GDM1 (cell line): ENCODE measurements around the gene FRAS1.
"Not testable (repeated sequence)": the region's sequence is repeated elsewhere in the genome, so short reads cannot be mapped to it uniquely, and the experiment has no call there.

Source experiments
- DNase-seq: peaks from one replicate; lab custom pipeline; 2025; lab: John Stamatoyannopoulos, UW

FRAS1 gene

DNA sequence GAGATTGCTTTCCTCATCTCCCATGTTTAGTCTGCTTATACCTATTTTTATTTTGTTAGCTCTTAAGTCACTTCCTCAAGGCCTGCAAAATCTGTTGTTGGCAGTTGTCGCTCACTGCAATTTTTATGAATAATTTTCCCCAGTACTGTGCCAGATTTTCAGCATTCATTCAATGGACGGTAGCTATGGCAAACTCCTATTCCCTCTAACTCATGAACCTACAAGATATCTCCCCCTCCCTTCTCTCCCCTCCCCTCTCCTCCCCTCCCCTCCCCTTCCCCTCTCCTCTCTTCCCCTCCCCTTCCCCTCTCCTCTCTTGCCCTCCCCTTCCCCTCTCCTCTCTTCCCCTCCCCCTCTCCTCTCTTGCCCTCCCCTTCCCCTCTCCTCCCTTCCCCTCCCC is 160.4 kb downstream of the FRAS1 start:
- no peak for DNase-seq

DNA sequence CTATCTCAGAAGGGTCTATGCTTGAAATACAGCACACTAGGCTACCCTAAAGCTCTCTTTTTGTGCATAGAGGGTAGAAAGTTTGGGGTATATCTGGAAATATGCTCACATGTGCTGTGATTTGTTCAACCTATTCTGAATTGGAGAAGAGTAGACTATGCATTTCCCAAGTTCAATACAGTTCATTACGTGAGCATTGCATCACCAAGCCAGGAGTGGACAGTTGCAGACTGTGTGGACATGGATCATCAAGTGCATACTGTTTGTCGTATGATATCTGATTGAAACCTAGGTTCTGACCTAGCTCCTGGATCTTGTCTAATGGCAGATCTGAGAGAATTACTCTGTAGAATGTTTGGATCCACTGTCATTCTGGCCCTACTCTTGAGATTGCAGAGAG is 161.1 kb downstream of the FRAS1 start:
- DNase-seq = no peak

- no peak for DNase-seq
These were observed 162.7 kb downstream of the FRAS1 start for GRCh38 chr4:78219825-78220224.

GRCh38 chr4:78220283-78220682 is 163.2 kb downstream of the FRAS1 start:
- no peak for DNase-seq

- no peak for DNase-seq
These were observed 165.6 kb downstream of the FRAS1 start for GRCh38 chr4:78222575-78223186.

DNA sequence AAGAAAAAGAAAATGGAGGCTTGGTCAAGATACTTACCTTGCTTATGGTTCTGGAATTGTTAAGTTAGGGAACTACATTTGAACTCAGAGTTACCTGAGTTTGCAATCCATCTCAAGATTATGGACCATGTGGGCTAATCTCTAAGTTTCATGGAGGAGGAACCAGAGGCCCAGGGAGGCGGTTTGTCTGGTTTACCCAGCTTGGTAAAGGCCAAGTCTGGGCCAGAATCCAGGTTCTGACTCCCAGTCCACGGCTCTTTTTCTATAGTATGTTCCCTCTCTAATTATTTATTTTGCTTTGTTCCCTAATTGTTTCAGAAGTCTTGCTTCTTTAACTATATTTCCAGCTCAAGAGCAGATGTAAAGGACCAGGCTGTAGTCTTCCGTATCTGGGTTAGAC is 168.1 kb downstream of the FRAS1 start:
- no peak for DNase-seq

DNA sequence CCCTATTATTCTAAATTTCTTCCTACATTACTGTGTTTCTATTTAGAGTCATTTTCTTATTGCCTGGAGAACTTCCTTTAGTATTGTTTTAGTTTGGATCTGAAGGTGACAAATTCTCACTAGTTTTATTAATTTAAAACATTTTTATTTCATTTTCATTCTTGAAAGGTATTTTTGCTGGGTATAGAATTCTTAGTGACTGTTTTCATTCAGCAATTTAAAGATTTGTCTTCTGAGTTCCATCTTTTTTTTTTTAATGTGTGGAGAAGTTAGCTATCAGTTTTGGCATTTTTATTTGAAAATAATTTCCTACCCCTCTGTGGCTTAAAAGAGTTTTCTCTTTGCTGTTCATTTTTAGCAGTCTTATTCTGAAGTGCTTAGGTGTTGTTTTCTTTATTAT is 169.2 kb downstream of the FRAS1 start:
- no peak for DNase-seq

- no peak for DNase-seq
These were observed 170.4 kb downstream of the FRAS1 start for GRCh38 chr4:78227411-78228057.

- DNase-seq = no peak
These were observed 178.7 kb downstream of the FRAS1 start for GRCh38 chr4:78235800-78236199.

DNA sequence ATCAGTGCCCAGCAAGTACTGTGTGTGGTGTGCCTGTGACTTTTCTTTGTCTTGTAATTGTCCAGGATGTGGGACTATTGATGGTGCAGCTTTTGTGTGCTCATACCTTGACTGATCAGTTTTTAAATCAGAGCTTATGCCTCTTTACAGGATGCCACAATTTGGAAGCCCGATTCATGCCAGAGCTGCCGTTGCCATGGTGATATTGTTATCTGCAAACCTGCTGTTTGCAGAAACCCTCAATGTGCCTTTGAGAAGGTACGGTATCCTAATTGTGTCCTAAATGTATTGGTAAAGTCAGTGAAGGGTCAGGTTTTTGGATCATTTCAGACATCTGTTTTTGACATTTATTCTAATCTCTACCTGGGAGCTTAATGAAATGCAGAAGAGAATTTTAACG is 180.2 kb downstream of the FRAS1 start:
- no peak for DNase-seq

DNA sequence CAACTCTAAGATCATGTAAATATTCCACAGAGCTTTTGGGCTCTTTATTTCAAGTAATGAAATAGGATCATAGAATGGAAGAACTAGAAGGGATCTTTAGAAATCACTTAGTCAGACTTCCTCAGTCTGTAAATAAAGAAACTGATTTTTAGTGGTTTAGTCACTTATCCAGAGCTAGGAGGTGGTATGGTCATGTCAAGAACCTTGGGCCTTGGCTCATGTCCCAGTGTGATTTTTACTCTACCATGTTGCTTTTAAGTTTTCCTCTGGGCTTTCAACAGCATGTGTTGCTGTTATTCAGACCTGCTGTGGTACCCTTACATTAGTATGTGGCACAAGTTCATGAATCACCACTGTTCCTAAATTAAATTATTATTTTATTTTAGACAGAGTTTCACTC is 184.9 kb downstream of the FRAS1 start:
- DNase-seq = no peak

DNA sequence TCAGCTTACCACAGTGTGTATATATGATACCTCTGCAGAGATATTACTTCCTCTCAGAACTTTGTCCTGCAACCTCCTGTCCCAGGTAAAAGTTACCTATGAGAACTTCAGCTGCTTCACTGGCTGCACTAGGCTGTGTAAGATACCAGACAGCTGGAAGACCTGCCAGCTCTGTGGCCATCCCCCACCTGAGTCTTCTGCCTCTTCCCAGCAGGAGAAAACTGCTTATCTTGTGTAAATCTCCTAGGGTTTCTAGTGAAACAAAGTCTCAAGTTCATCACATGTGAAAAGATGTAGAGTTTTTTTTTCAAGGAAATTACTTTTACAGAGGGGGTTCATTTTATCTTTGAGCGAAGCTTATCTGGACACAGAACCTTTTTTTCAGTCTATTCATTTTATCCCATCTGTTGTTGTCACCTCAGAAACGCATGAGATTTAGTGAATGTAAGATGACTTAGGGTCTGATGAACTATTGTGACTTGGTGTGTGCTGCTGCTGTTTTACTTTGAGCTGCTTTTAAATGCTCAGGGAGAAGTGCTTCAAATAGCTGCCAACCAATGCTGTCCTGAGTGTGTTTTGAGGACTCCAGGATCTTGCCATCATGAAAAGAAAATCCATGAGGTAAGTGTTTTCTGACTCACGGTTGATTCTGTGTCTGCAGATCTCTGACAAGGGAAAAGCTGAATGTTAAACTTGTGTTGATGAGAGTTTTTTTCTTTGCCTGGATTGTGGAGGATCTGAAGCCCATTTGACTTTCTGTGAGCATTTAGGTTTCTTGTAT is 187.8 kb downstream of the FRAS1 start:
- DNase-seq = no peak

DNA sequence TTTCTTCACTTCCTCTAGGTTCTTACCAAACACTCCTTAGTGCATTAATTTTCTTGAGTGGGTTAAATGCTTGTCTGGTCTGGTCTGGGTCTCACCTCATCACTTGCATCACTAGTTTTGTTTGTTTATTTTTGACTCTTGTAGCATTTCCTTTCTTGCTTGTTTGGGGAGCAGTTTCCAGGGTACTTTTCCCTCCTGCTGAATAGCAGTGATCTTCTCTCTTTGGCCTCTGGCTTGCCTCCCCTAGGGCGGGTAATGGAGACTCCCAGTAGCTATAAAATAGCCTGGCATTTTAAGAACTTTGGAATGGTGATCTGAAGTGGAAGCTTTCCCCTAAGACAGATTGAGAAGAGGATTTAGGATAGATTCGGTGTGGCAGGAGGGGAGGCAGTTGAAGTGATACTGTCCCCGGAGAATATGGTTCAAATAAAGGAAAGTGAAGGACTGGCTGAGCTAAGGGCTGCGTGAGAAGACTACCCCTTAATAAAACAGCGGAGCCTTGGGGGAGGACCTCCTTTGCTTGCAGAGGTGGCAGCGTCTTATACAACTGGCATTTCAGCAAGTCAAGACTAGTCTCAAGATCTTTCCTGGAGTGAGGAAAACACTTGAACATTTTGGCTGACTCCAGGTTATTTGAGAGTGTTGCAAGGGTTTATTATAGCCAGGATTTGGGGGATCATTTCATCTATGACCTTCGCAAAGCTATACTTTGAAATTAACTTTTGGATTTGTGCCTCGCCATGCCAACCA is 190.6 kb downstream of the FRAS1 start:
- no peak for DNase-seq

GRCh38 chr4:78250500-78250899 is 193.4 kb downstream of the FRAS1 start:
- DNase-seq = no peak

- DNase-seq = not testable (repeated sequence)
These were observed 195.7 kb downstream of the FRAS1 start for GRCh38 chr4:78252773-78253172.

GRCh38 chr4:78254893-78255292 is 197.8 kb downstream of the FRAS1 start:
- no peak for DNase-seq

- DNase-seq = no peak
These were observed 207.9 kb downstream of the FRAS1 start for GRCh38 chr4:78265006-78265405.

DNA sequence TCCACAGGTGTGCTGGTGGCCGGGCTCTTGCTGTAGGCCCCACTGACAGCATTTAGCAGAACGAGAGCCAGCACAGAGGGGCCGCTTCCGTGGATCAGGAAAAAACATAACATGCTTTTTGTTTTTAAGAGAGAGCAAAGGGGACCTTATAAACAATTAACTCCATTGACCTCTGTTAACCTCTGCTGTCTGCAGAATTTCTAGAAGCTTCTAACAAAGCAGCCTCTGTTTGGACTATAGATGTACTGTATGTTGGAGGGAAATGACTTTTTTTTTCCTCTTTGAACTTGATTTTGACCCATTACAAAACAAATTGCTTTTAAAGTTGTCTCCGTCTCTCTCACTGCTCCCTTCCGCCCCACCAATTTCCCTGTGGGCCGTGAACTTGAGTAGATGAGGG is 210.7 kb downstream of the FRAS1 start:
- DNase-seq = no peak

- no peak for DNase-seq
These were observed 211.5 kb downstream of the FRAS1 start for GRCh38 chr4:78268597-78268996.

DNA sequence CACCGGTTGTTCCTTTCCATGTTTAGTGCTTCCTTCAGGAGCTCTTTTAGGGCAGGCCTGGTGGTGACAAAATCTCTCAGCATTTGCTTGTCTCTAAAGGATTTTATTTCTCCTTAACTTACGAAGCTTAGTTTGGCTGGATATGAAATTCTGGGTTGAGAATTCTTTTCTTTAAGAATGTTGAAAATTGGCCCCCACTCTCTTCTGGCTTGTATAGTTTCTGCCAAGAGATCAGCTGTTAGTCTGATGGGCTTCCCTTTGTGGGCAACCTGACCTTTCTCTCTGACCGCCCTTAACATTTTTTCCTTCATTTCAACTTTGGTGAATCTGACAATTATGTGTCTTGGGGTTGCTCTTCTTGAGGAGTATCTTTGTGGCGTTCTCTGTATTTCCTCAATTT is 218.3 kb downstream of the FRAS1 start:
- not testable (repeated sequence) for DNase-seq

- no peak for DNase-seq
These were observed 229.2 kb downstream of the FRAS1 start for GRCh38 chr4:78286281-78286680.

- no peak for DNase-seq
These were observed 231.2 kb downstream of the FRAS1 start for GRCh38 chr4:78288327-78288726.

DNA sequence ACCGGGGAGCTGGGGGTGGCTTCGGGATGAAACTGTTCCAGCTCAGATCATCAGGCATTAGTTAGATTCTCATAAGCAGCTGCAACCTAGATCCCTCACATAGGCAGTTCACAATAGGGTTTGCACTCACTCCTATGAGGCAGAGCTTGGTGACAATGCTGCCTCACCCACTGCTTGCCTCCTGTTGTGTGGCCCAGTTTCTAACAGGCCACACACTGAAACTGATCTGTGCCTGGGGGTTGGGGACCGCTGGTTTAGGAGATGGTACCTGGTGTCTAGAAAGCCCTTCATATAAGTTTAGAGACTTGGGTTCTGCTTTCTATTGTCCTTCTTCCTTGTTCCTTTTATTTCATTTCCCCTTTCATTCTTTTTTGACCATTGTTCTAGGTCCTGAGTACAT is 234.2 kb downstream of the FRAS1 start:
- DNase-seq = no peak
